Measurements from ENCODE around the gene RHOH.

The RHOH gene

DNA sequence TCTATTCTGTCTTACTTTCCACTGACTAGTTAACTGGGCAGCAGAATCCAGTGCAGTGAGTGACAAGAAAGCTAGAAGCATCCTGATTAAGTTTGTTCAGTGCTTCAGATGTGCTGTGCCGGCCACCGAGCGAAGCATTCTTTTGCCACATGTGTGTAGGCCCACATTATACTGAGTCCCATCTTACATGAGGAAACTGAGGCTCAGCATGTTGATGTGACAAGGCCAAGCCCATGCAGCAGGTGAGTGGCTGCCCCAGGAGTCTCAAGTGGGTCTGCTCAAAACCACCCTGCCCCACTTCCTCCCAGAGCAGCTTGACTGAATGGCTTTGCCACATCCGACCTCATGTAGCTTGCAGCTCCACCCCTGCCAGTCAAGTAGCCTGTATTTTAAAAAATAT, 50.5 kb downstream of the RHOH start:
- TF ChIP-seq, protein P1, sequence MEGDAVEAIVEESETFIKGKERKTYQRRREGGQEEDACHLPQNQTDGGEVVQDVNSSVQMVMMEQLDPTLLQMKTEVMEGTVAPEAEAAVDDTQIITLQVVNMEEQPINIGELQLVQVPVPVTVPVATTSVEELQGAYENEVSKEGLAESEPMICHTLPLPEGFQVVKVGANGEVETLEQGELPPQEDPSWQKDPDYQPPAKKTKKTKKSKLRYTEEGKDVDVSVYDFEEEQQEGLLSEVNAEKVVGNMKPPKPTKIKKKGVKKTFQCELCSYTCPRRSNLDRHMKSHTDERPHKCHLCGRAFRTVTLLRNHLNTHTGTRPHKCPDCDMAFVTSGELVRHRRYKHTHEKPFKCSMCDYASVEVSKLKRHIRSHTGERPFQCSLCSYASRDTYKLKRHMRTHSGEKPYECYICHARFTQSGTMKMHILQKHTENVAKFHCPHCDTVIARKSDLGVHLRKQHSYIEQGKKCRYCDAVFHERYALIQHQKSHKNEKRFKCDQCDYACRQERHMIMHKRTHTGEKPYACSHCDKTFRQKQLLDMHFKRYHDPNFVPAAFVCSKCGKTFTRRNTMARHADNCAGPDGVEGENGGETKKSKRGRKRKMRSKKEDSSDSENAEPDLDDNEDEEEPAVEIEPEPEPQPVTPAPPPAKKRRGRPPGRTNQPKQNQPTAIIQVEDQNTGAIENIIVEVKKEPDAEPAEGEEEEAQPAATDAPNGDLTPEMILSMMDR (IDR thresholded peaks at IDR 0.05; ENCODE audit: poor library complexity, severe bottlenecking): no peak
- H3K36me3 ChIP-seq (ENCODE audit: low read depth): no peaks in the 10 kb centered on the region
- no peak overlapping the region for H3K27ac ChIP-seq (ENCODE audit: poor library complexity, severe bottlenecking)
- DNase-seq (ENCODE audit: low spot score) (no peak), ATAC-seq (ENCODE audit: low read depth) (no peak)
- H3K4me1 ChIP-seq (ENCODE audit: insufficient read depth, poor library complexity, severe bottlenecking): peaks cover 15% of the 10 kb centered on the region
- no peaks in the 10 kb centered on the region for H3K9me3 ChIP-seq (ENCODE audit: severe bottlenecking)
- H3K27me3 ChIP-seq (ENCODE audit: insufficient read depth, poor library complexity, severe bottlenecking): no peaks in the 10 kb centered on the region
- no peak overlapping the region for H3K4me3 ChIP-seq (ENCODE audit: severe bottlenecking)

DNA sequence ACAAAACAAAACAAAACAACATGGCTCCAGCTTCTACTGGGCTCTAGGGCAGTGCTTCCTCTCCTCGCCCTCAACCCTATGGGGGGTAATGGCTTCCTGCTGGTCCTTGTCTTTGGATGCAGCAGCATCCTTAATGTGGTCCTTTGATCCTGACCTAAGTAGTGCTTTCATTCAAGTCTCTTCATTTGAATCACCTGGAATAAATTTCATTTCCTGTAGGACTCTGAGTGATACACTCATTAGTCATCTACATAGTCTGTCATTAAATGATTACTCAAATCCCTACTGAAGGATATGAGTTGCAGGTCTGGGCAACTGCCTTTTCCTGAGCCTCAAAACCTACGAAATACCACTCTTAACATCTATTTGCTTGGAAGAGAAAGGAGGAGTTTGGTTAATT, 54.5 kb downstream of the RHOH start:
- ATAC-seq (ENCODE audit: low read depth) (peak; percentile 79), DNase-seq (ENCODE audit: low spot score) (no peak)
- no peaks in the 10 kb centered on the region for H3K9me3 ChIP-seq (ENCODE audit: severe bottlenecking)
- TF ChIP-seq, protein P1 (IDR thresholded peaks at IDR 0.05; ENCODE audit: poor library complexity, severe bottlenecking): no peak
- H3K4me3 ChIP-seq (ENCODE audit: severe bottlenecking): no peak overlapping the region
- H3K27me3 ChIP-seq (ENCODE audit: insufficient read depth, poor library complexity, severe bottlenecking): no peaks in the 10 kb centered on the region
- H3K27ac ChIP-seq (ENCODE audit: poor library complexity, severe bottlenecking): peak overlapping the region; percentile 98
- H3K4me1 ChIP-seq (ENCODE audit: insufficient read depth, poor library complexity, severe bottlenecking): peaks cover 46% of the 10 kb centered on the region
- no peaks in the 10 kb centered on the region for H3K36me3 ChIP-seq (ENCODE audit: low read depth)

- H3K27ac ChIP-seq (ENCODE audit: poor library complexity, severe bottlenecking): peak overlapping the region; percentile 98
- H3K4me1 ChIP-seq (ENCODE audit: insufficient read depth, poor library complexity, severe bottlenecking): peaks cover 57% of the 10 kb centered on the region
- no peaks in the 10 kb centered on the region for H3K9me3 ChIP-seq (ENCODE audit: severe bottlenecking)
- no peak overlapping the region for H3K4me3 ChIP-seq (ENCODE audit: severe bottlenecking)
- no peaks in the 10 kb centered on the region for H3K27me3 ChIP-seq (ENCODE audit: insufficient read depth, poor library complexity, severe bottlenecking)
- TF ChIP-seq, protein P1 (IDR thresholded peaks at IDR 0.05; ENCODE audit: poor library complexity, severe bottlenecking): no peak
- no peaks in the 10 kb centered on the region for H3K36me3 ChIP-seq (ENCODE audit: low read depth)
- no peak for ATAC-seq (ENCODE audit: low read depth)
- no peak for DNase-seq (ENCODE audit: low spot score)
Observed at GRCh38 chr4:40253906-40254305, 57.1 kb downstream of the RHOH start.

- TF ChIP-seq, protein P1 (IDR thresholded peaks at IDR 0.05; ENCODE audit: poor library complexity, severe bottlenecking): no peak
- Histone ChIP-seq H3K27ac (ENCODE audit: poor library complexity, severe bottlenecking) (peak overlapping the region; percentile 98), H3K4me3 (ENCODE audit: severe bottlenecking) (no peak overlapping the region), H3K4me1 (ENCODE audit: insufficient read depth, poor library complexity, severe bottlenecking) (peaks cover 57% of the 10 kb centered on the region), H3K36me3 (ENCODE audit: low read depth) (no peaks in the 10 kb centered on the region), H3K9me3 (ENCODE audit: severe bottlenecking) (no peaks in the 10 kb centered on the region), H3K27me3 (ENCODE audit: insufficient read depth, poor library complexity, severe bottlenecking) (no peaks in the 10 kb centered on the region)
- DNase-seq (ENCODE audit: low spot score): no peak
- ATAC-seq (ENCODE audit: low read depth): peak; percentile 65
Observed at GRCh38 chr4:40254608-40255392, 58.0 kb downstream of the RHOH start.
